OCI-LY7 (cell line): ENCODE measurements around the gene RBM14. TPM values are rescaled to one million over a fixed set of nuclear protein-coding genes. Genes with fewer than 3 reads are reported as not detected.

Experiments used
- BruUV-seq: library from RNA; stranded (reverse); fragments of 400-500 nt; replicated peaks from 2 replicates; lab custom pipeline; 2021; lab: Mats Ljungman, UMichigan
- CTCF ChIA-PET: fragments of 300-600 bp; sonication (Branson Sonifier 250); formaldehyde crosslinking; loops from one replicate; lab custom pipeline; 2022; ENCODE audit warnings: antibody characterized with exemption; ENCODE audit not compliant: unreplicated experiment; lab: Charles Lee
- POLR2A ChIA-PET: fragments of 300-600 bp; sonication (Branson Sonifier 250); formaldehyde crosslinking; loops from one replicate; lab custom pipeline; 2022; ENCODE audit warnings: antibody characterized with exemption; lab: Charles Lee
- DNase-seq: peaks from one replicate; pipeline ENCODE4 v3.0.0-alpha.2; 2015; ENCODE audit warnings: low spot score
- H2AFZ ChIP-seq: fragments of 200-600 bp; sonication (generic), shearing (Covaris generic); 2 replicates; pipeline ENCODE4 v1.6.1; 2014; ENCODE audit warnings: mild to moderate bottlenecking, antibody characterized with exemption, low read length, moderate library complexity
- H3K27ac ChIP-seq: fragments of 200-600 bp; sonication (generic); 2 replicates; pipeline ENCODE4 v1.5.1; 2014; ENCODE audit warnings: mixed run types, low read depth, mild to moderate bottlenecking, moderate library complexity, low read length, inconsistent platforms; ENCODE audit not compliant: poor library complexity, severe bottlenecking
- H3K36me3 ChIP-seq: fragments of 200-600 bp; sonication (generic); 2 replicates; pipeline ENCODE4 v1.6.1; 2014; ENCODE audit warnings: mild to moderate bottlenecking, antibody characterized with exemption, low read length, moderate library complexity, mixed read lengths; ENCODE audit not compliant: insufficient read depth
- H3K4me1 ChIP-seq: fragments of 200-600 bp; sonication (generic); 2 replicates; pipeline ENCODE4 v1.5.1; 2014; ENCODE audit warnings: mild to moderate bottlenecking, low read length; ENCODE audit not compliant: insufficient read depth, poor library complexity, severe bottlenecking
- H3K4me2 ChIP-seq: fragments of 200-600 bp; sonication (generic); 2 replicates; pipeline ENCODE4 v1.6.1; 2014; ENCODE audit warnings: mild to moderate bottlenecking, low read length
- H3K4me3 ChIP-seq: fragments of 200-600 bp; sonication (generic); 2 replicates; pipeline ENCODE4 v1.5.1; 2014; ENCODE audit warnings: mild to moderate bottlenecking, low read depth, low read length; ENCODE audit not compliant: poor library complexity, severe bottlenecking
- H3K79me2 ChIP-seq: fragments of 200-600 bp; sonication (generic); 2 replicates; pipeline ENCODE4 v1.6.1; 2016; ENCODE audit warnings: low read depth, mild to moderate bottlenecking, low read length, moderate library complexity, mixed read lengths; ENCODE audit not compliant: insufficient read depth
- H3K9me2 ChIP-seq: fragments of 200-600 bp; sonication (generic); 2 replicates; pipeline ENCODE4 v1.6.1; 2016; ENCODE audit warnings: mild to moderate bottlenecking, low read length, mixed read lengths; ENCODE audit not compliant: insufficient read depth
- H3K9me3 ChIP-seq: fragments of 200-600 bp; sonication (generic); 2 replicates; pipeline ENCODE4 v1.6.1; 2014; ENCODE audit warnings: mild to moderate bottlenecking, mixed run types, low read length, mixed read lengths
- H4K20me1 ChIP-seq: fragments of 200-600 bp; sonication (generic); 2 replicates; pipeline ENCODE4 v1.6.1; 2014; ENCODE audit warnings: mild to moderate bottlenecking, antibody characterized with exemption, low read length, moderate library complexity, mixed read lengths; ENCODE audit not compliant: insufficient read depth
- EZH2phosphoT487 ChIP-seq: fragments of 200-600 bp; sonication (generic); IDR thresholded peaks from 2 replicates; pipeline ENCODE4 v1.6.1; 2018; ENCODE audit warnings: low read depth, borderline replicate concordance, mild to moderate bottlenecking, mixed run types, antibody characterized with exemption, low read length, moderate library complexity, mixed read lengths
- intact Hi-C: fragments of 100-400 bp; cut with micrococcal nuclease; formaldehyde crosslinking; loops from one replicate; pipeline ENCODE4 v1.10.0; 2022; ENCODE audit not compliant: unreplicated experiment
- total RNA-seq, 2 experiments: library from RNA; depleted of rRNA in 1 of 2; stranded (reverse); fragments of >200 nt in 1 of 2; shearing (Covaris generic) in 1 of 2; gene quantifications; 2 replicates each; pipeline ENCODE4 v1.2.3, GENCODE V29; 2014 to 2022
- TF ChIP-seq, protein P1 (sequence below): fragments of 200-600 bp; sonication (generic); conservative IDR thresholded peaks from 2 replicates; pipeline ENCODE4 v1.5.1; 2014; ENCODE audit warnings: mild to moderate bottlenecking, antibody characterized with exemption, low read length, moderate library complexity, mixed read lengths

RBM14 gene
- total RNA-seq, 2 experiments from 2014 or later, result 94.6 to 243 TPM

DNA sequence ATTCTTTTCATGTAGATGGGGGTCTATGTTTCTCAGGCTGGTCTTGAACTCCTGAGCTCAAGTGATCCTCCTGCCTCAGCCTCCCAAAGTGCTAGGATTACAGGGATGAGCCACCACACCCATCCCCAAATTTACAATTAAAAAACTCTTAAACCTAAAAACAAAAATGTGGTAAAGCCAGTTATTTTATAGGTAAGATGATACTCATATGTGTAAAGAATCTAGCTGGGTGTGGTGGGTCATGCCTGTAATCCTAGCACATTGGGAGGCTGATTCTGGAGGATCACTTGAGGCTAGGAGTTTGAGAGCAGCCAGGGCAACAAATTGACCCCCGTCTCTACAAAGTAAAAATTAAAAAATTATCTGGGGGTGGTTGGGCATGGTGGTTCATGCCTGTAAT lies 4.0 kb upstream of the RBM14 start:
- peak overlapping the region; percentile 84 for H3K27ac ChIP-seq
- H4K20me1 ChIP-seq, result peaks cover 4% of the 10 kb centered on the region
- no peaks in the 10 kb centered on the region for H3K9me2 ChIP-seq
- TF ChIP-seq, protein P1, sequence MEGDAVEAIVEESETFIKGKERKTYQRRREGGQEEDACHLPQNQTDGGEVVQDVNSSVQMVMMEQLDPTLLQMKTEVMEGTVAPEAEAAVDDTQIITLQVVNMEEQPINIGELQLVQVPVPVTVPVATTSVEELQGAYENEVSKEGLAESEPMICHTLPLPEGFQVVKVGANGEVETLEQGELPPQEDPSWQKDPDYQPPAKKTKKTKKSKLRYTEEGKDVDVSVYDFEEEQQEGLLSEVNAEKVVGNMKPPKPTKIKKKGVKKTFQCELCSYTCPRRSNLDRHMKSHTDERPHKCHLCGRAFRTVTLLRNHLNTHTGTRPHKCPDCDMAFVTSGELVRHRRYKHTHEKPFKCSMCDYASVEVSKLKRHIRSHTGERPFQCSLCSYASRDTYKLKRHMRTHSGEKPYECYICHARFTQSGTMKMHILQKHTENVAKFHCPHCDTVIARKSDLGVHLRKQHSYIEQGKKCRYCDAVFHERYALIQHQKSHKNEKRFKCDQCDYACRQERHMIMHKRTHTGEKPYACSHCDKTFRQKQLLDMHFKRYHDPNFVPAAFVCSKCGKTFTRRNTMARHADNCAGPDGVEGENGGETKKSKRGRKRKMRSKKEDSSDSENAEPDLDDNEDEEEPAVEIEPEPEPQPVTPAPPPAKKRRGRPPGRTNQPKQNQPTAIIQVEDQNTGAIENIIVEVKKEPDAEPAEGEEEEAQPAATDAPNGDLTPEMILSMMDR, result no peak
- no peak for TF ChIP-seq EZH2phosphoT487
- no TSS peak for BruUV-seq
- no peaks in the 10 kb centered on the region for H3K9me3 ChIP-seq
- H3K36me3 ChIP-seq, result peaks cover 9% of the 10 kb centered on the region
- H2AFZ ChIP-seq, result no peak overlapping the region
- no peak for DNase-seq
- H3K79me2 ChIP-seq, result peaks cover 29% of the 10 kb centered on the region
- ChIA-PET CTCF (no interaction called here), POLR2A (interaction anchor here (1.2 kb wide), 1 partner anchor 10 kb away, joined by 3 read pairs; no protein-coding TSS in a partner anchor)
- no peak overlapping the region for H3K4me3 ChIP-seq
- H3K4me2 ChIP-seq, result 0 out of 2 replicates have a peak overlapping the region, but pooled peaks have one; percentile 54
- H3K4me1 ChIP-seq, result peaks cover 68% of the 10 kb centered on the region
- intact Hi-C loops, result no loop called here

DNA sequence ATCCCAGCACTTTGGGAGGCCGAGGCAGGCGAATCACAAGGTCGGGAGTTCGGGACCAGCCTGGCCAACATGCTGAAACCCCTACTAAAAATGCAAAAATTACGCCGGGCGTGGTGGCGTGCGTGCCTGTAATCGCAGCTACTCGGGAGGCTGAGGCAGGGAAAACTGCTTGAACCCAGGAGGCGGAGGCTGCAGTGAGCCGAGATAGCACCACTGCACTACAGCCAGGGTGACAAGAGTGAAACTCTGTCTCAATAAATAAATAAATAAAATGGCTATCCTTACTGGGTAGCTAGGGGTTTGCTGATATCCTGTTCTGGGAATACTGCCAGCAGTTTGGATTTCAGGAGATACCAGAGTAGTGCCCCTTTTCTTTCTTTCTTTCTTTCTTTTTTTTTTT lies 2.4 kb upstream of the RBM14 start:
- Histone ChIP-seq H3K9me3 (no peaks in the 10 kb centered on the region), H3K9me2 (no peaks in the 10 kb centered on the region), H3K36me3 (peaks cover 25% of the 10 kb centered on the region), H3K27ac (no peak overlapping the region), H3K79me2 (peaks cover 46% of the 10 kb centered on the region), H3K4me2 (no peak overlapping the region), H2AFZ (no peak overlapping the region), H3K4me1 (peaks cover 65% of the 10 kb centered on the region), H4K20me1 (peaks cover 20% of the 10 kb centered on the region), H3K4me3 (no peak overlapping the region)
- BruUV-seq, result no TSS peak
- POLR2A ChIA-PET, result no interaction called here
- no peak for DNase-seq
- CTCF ChIA-PET, result no interaction called here
- intact Hi-C loops, result no loop called here
- TF ChIP-seq, protein P1, result no peak

DNA sequence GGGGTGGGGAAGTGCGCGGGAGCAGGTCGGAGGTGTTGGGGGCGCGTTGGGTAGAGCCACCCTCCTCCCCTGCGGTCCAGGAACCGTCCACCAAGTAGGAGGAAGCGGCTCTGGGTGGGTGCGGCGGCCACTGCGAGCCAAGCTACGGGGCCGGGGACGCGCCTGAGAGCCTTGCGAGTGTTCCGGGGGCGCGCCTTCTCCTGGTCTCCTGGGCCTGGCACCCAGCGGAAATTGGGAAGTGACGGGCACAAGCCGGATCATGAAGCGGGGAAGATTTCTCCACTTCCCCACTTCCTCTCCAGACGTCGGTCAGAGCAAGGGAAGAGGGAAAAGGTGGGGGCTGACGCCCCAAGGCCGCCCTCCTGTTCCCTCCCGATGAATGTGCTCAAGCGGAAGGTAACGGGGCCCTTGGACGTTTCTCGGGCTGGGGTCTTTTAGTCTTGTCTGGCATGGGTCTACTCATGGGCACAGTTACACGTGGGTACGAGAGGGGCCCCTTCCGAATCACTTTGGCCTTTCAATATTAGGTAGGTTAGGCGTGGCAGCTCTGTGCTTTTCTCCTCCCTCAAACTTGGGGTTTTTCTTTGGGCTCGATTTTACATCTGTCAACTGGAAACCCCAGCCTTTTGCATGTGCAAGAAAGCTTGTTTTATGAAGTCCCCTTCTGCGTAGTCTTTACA lies 865 bp downstream of the RBM14 start:
- H4K20me1 ChIP-seq, result peaks cover 25% of the 10 kb centered on the region
- POLR2A ChIA-PET, result interaction anchor here (0.6 to 2.5 kb wide), 11 partner anchors 10 to 170 kb away, joined by 3 to 16 read pairs (median 3); partner anchors contain the start of genes RBM4 and RBM4B
- no peak for TF ChIP-seq EZH2phosphoT487
- TF ChIP-seq, protein P1, result no peak
- no peak for DNase-seq
- CTCF ChIA-PET, result interaction anchor here (0.9 to 1.0 kb wide), 2 partner anchors 23 to 61 kb away, joined by 5 to 6 read pairs; partner anchors contain the start of gene RBM4B
- H3K79me2 ChIP-seq, result peaks cover 73% of the 10 kb centered on the region
- H3K36me3 ChIP-seq, result peaks cover 55% of the 10 kb centered on the region
- no TSS peak for BruUV-seq
- H3K4me1 ChIP-seq, result peaks cover 55% of the 10 kb centered on the region
- H3K9me2 ChIP-seq, result no peaks in the 10 kb centered on the region
- H3K27ac ChIP-seq, result peak overlapping the region; percentile 81
- H3K4me3 ChIP-seq, result peak overlapping the region; percentile 94
- H3K4me2 ChIP-seq, result peak overlapping the region; percentile 86
- H3K9me3 ChIP-seq, result no peaks in the 10 kb centered on the region
- intact Hi-C loops, result loop anchor here (2.0 to 5.0 kb wide), 3 partner anchors 24 to 75 kb away; partner anchors contain the start of genes CCDC87 and CCS
- no peak overlapping the region for H2AFZ ChIP-seq
